ENCODE results near the gene NFIL3. TPM values are rescaled to one million over a fixed set of nuclear protein-coding genes. Genes with fewer than 3 reads are reported as not detected.
"Not testable (repeated sequence)": the region's sequence is repeated elsewhere in the genome, so short reads cannot be mapped to it uniquely, and the experiment has no call there.

NFIL3 gene
- total and polyA plus RNA-seq, 2 experiments from 2014 or later = 19.7 to 43.0 TPM

DNA sequence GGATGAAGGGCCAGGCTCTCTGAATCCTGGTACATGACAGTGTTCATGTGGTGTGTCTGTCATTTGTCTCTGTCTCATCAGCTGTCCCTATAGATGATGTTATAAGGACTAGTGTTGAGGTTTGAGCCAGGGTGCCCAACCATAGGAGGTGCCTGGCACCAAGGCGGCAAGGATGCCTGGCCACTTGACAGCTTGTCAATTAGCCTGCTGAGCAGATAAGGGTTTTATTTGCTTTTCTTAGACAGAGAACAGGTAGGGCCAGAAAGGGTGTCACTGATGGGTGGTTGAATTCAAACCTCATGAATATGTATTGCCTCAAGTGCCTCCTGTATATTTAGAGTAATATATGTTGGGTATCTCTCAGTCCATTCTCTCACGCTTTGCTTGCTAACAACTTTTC lies 31.8 kb downstream of the NFIL3 start:
- H3K36me3 ChIP-seq = no peaks in the 10 kb centered on the region
- H3K4me3 ChIP-seq = no peak overlapping the region
- TF ChIP-seq, protein P1, sequence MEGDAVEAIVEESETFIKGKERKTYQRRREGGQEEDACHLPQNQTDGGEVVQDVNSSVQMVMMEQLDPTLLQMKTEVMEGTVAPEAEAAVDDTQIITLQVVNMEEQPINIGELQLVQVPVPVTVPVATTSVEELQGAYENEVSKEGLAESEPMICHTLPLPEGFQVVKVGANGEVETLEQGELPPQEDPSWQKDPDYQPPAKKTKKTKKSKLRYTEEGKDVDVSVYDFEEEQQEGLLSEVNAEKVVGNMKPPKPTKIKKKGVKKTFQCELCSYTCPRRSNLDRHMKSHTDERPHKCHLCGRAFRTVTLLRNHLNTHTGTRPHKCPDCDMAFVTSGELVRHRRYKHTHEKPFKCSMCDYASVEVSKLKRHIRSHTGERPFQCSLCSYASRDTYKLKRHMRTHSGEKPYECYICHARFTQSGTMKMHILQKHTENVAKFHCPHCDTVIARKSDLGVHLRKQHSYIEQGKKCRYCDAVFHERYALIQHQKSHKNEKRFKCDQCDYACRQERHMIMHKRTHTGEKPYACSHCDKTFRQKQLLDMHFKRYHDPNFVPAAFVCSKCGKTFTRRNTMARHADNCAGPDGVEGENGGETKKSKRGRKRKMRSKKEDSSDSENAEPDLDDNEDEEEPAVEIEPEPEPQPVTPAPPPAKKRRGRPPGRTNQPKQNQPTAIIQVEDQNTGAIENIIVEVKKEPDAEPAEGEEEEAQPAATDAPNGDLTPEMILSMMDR (IDR thresholded peaks at IDR 0.05; ENCODE audit: low read depth, low read length) = no peak
- H3K27me3 ChIP-seq = no peaks in the 10 kb centered on the region
- H3K4me1 ChIP-seq (ENCODE audit: low read depth) = no peaks in the 10 kb centered on the region
- no peak for DNase-seq (ENCODE audit: low read depth in 1 of 2, low spot score in 1 of 2)
- H3K27ac ChIP-seq = no peak overlapping the region
- H3K9me3 ChIP-seq (ENCODE audit: low read depth) = no peaks in the 10 kb centered on the region

DNA sequence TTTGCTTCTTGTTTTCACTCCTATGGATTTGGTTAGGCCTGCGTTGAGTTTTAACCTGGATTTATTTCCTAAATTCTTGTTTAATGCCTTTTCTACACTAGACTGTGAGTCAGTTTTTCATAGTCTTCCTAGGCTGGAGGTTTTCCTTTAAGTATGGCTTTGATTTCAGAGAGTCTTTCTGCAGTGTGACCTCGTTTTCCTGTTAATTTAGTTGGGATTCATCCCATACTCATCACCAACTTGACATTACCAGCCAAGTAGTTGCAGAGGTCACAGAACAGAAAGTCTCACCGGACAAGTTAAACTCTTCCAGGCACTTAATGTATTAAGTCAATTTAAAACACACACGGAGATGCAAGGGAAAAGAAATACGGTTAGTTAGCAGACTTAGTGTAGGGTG lies 32.2 kb downstream of the NFIL3 start:
- no peaks in the 10 kb centered on the region for H3K9me3 ChIP-seq (ENCODE audit: low read depth)
- H3K36me3 ChIP-seq = no peaks in the 10 kb centered on the region
- no peak overlapping the region for H3K4me3 ChIP-seq
- no peaks in the 10 kb centered on the region for H3K27me3 ChIP-seq
- TF ChIP-seq, protein P1 (IDR thresholded peaks at IDR 0.05; ENCODE audit: low read depth, low read length) = no peak
- no peak overlapping the region for H3K27ac ChIP-seq
- DNase-seq (ENCODE audit: low read depth in 1 of 2, low spot score in 1 of 2) = no peak
- H3K4me1 ChIP-seq (ENCODE audit: low read depth) = no peaks in the 10 kb centered on the region

DNA sequence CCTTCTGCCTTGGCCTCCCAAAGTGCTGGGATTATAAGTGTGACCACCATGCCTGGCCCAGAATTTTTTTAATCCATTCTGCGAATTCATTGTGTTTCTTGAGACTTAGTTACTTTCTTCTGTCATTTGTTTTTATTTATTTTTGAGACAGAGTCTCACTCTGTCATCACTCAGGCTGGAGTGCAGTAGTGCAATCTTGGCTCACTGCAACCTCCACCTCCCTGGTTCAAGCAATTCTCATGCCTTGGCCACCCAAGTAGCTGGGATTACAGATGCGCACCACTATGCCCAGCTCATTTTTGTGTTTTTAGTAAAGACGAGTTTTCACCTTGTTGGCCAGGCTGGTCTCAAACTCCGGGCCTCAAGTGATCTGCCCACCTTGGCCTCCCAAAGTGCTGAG lies 33.9 kb downstream of the NFIL3 start:
- not testable (repeated sequence) for H3K4me1 ChIP-seq (ENCODE audit: low read depth); H3K27ac ChIP-seq; H3K9me3 ChIP-seq (ENCODE audit: low read depth); H3K27me3 ChIP-seq; H3K4me3 ChIP-seq; H3K36me3 ChIP-seq; DNase-seq (ENCODE audit: low read depth in 1 of 2, low spot score in 1 of 2)

GRCh38 chr9:91386765-91387164 lies 36.9 kb downstream of the NFIL3 start:
- DNase-seq (ENCODE audit: low read depth in 1 of 2, low spot score in 1 of 2) = no peak
- H3K27ac ChIP-seq = no peak overlapping the region
- H3K27me3 ChIP-seq = no peaks in the 10 kb centered on the region
- H3K4me1 ChIP-seq (ENCODE audit: low read depth) = no peaks in the 10 kb centered on the region
- H3K9me3 ChIP-seq (ENCODE audit: low read depth) = no peaks in the 10 kb centered on the region
- TF ChIP-seq, protein P1 (IDR thresholded peaks at IDR 0.05; ENCODE audit: low read depth, low read length) = no peak
- H3K4me3 ChIP-seq = no peak overlapping the region
- H3K36me3 ChIP-seq = no peaks in the 10 kb centered on the region

DNA sequence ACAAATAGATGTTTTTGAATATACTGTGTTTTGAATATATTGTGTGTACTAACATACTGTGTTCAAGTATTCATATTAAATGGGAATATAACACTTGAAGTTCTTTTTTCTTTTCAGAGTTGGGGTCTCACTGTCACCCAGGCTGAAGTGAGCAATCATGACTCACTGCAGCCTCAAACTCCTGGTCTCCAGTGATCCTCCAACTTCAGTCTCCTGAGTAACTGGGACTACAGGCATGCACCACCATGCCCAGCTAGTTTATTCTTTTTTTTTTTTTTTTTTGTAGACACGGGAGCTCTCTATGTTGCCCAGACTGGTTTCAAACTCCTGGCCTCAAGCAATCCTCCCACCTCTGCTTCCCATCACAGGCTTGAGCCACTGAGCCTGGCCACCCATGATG lies 38.7 kb downstream of the NFIL3 start:
- TF ChIP-seq, protein P1 (IDR thresholded peaks at IDR 0.05; ENCODE audit: low read depth, low read length) = no peak
- Histone ChIP-seq H3K27ac (no peak overlapping the region), H3K4me1 (ENCODE audit: low read depth) (no peaks in the 10 kb centered on the region), H3K9me3 (ENCODE audit: low read depth) (no peaks in the 10 kb centered on the region), H3K36me3 (no peaks in the 10 kb centered on the region), H3K4me3 (no peak overlapping the region), H3K27me3 (no peaks in the 10 kb centered on the region)
- DNase-seq (ENCODE audit: low read depth in 1 of 2, low spot score in 1 of 2) = no peak

GRCh38 chr9:91383577-91383976 lies 40.1 kb downstream of the NFIL3 start:
- TF ChIP-seq, protein P1 (IDR thresholded peaks at IDR 0.05; ENCODE audit: low read depth, low read length) = no peak

More at GRCh38 chr9:91383577-91383976, 40.1 kb downstream of the NFIL3 start:
- no peaks in the 10 kb centered on the region for H3K9me3 ChIP-seq (ENCODE audit: low read depth)
- no peaks in the 10 kb centered on the region for H3K4me1 ChIP-seq (ENCODE audit: low read depth)
- no peak for DNase-seq (ENCODE audit: low read depth in 1 of 2, low spot score in 1 of 2)
- no peak overlapping the region for H3K4me3 ChIP-seq
- H3K36me3 ChIP-seq = no peaks in the 10 kb centered on the region
- no peak overlapping the region for H3K27ac ChIP-seq
- no peaks in the 10 kb centered on the region for H3K27me3 ChIP-seq

All from cardiac muscle cell (in vitro differentiated cells and primary cell).